ACC112 (cell line): Measurements from ENCODE around the gene MYLIP.

Source experiments
- H2AFZ ChIP-seq: fragments of 200-600 bp; sonication (generic); one replicate; pipeline ENCODE4 v1.6.0; 2017; ENCODE audit warnings: antibody characterized with exemption, low read length; ENCODE audit not compliant: unreplicated experiment
- H3K27ac ChIP-seq: fragments of 200-600 bp; sonication (generic); 2 replicates; pipeline ENCODE4 v1.5.1; 2014; ENCODE audit warnings: low read depth, mild to moderate bottlenecking, antibody characterized with exemption, low read length, moderate library complexity
- H3K27me3 ChIP-seq: fragments of 200-600 bp; sonication (generic); 2 replicates; pipeline ENCODE4 v1.6.1; 2014; ENCODE audit warnings: mild to moderate bottlenecking, antibody characterized with exemption, low read length, moderate library complexity, mixed read lengths; ENCODE audit not compliant: insufficient read depth
- H3K36me3 ChIP-seq: fragments of 200-600 bp; sonication (generic); 2 replicates; pipeline ENCODE4 v1.6.1; 2016; ENCODE audit warnings: mild to moderate bottlenecking, antibody characterized with exemption, low read length, moderate library complexity, mixed read lengths; ENCODE audit not compliant: insufficient read depth
- H3K4me1 ChIP-seq: fragments of 200-600 bp; sonication (generic); one replicate; pipeline ENCODE4 v1.6.1; 2016; ENCODE audit warnings: low read length, mixed read lengths; ENCODE audit not compliant: insufficient read depth, unreplicated experiment, control insufficient read depth
- H3K4me3 ChIP-seq: fragments of 200-600 bp; sonication (generic); 2 replicates; pipeline ENCODE4 v1.5.1; 2014; ENCODE audit warnings: mild to moderate bottlenecking, low read depth, low read length
- H3K79me2 ChIP-seq: fragments of 200-600 bp; sonication (generic); one replicate; pipeline ENCODE4 v1.6.0; 2016; ENCODE audit warnings: low read length; ENCODE audit not compliant: control insufficient read depth, unreplicated experiment, insufficient read depth

MYLIP gene

GRCh38 chr6:16157492-16157891 lies 28.6 kb downstream of the MYLIP start:
- Histone ChIP-seq H2AFZ (no peak overlapping the region), H3K79me2 (no peaks in the 10 kb centered on the region), H3K27me3 (no peaks in the 10 kb centered on the region), H3K36me3 (no peaks in the 10 kb centered on the region), H3K4me1 (peaks cover 4% of the 10 kb centered on the region), H3K27ac (no peak overlapping the region), H3K4me3 (no peak overlapping the region)

GRCh38 chr6:16157909-16158308 lies 29.0 kb downstream of the MYLIP start:
- Histone ChIP-seq H3K4me3 (no peak overlapping the region), H2AFZ (no peak overlapping the region), H3K79me2 (no peaks in the 10 kb centered on the region), H3K4me1 (peaks cover 4% of the 10 kb centered on the region), H3K27ac (no peak overlapping the region), H3K36me3 (no peaks in the 10 kb centered on the region), H3K27me3 (no peaks in the 10 kb centered on the region)

- H3K4me1 ChIP-seq, result peaks cover 11% of the 10 kb centered on the region
- no peak overlapping the region for H3K27ac ChIP-seq
- no peaks in the 10 kb centered on the region for H3K36me3 ChIP-seq
- no peaks in the 10 kb centered on the region for H3K79me2 ChIP-seq
- H3K4me3 ChIP-seq, result no peak overlapping the region
- H3K27me3 ChIP-seq, result no peaks in the 10 kb centered on the region
- no peak overlapping the region for H2AFZ ChIP-seq
These were observed 30.2 kb downstream of the MYLIP start for GRCh38 chr6:16158943-16159557.

GRCh38 chr6:16160794-16161193 lies 31.9 kb downstream of the MYLIP start:
- Histone ChIP-seq H3K4me3 (no peak overlapping the region), H2AFZ (no peak overlapping the region), H3K36me3 (no peaks in the 10 kb centered on the region)

GRCh38 chr6:16162003-16162402 lies 33.1 kb downstream of the MYLIP start:
- Histone ChIP-seq H3K4me1 (peaks cover 8% of the 10 kb centered on the region), H3K27ac (no peak overlapping the region), H3K36me3 (no peaks in the 10 kb centered on the region), H2AFZ (no peak overlapping the region), H3K79me2 (no peaks in the 10 kb centered on the region), H3K27me3 (peaks cover 7% of the 10 kb centered on the region; the same call in 1 of the 2 replicates), H3K4me3 (no peak overlapping the region)

More at GRCh38 chr6:16160794-16161193, 31.9 kb downstream of the MYLIP start:
- Histone ChIP-seq H3K27me3 (no peaks in the 10 kb centered on the region), H3K79me2 (no peaks in the 10 kb centered on the region), H3K4me1 (peaks cover 8% of the 10 kb centered on the region), H3K27ac (no peak overlapping the region)

- Histone ChIP-seq H3K27ac (no peak overlapping the region), H2AFZ (no peak overlapping the region), H3K4me3 (no peak overlapping the region), H3K36me3 (no peaks in the 10 kb centered on the region), H3K27me3 (peaks cover 7% of the 10 kb centered on the region; the same call in 1 of the 2 replicates), H3K4me1 (peaks cover 8% of the 10 kb centered on the region), H3K79me2 (no peaks in the 10 kb centered on the region)
These were observed 34.2 kb downstream of the MYLIP start for GRCh38 chr6:16163066-16163465.

DNA sequence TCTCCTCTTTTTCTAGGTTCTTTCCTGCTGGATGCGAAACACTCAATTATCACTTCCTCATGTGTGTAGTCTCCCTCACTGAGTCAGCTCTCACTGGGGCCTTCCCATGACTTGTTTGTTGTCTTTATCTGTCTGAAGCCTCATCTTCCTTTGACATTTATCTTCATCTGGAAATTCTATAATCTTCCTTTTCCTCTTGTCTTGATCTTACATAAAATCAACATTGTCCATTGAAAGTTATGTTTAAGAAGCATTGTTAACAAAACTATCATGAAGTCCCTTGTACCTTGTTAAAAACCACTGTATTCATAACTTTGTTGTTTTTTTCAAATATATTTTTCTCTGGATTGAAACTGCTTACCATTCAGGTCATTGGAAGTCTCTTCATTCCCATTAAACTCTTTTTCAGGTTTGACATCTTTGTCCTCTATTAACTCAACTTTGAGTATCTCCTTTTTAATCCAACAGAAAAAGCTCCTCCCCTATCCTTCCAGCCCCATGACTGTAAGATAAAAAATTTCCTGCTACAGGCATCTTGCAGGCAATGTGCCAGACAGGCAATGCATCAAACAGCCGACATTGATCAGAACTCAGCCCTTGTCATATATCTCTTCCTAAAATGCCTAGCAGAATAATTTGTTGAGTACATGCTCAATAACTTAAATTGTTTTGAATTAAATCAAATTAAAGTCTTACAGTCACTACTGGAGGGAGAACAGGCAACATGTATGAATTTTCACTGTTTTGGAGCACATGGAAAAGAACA lies 34.8 kb downstream of the MYLIP start:
- no peak overlapping the region for H3K27ac ChIP-seq
- H3K36me3 ChIP-seq, result no peaks in the 10 kb centered on the region
- H3K79me2 ChIP-seq, result no peaks in the 10 kb centered on the region
- H3K4me1 ChIP-seq, result peaks cover 8% of the 10 kb centered on the region
- no peak overlapping the region for H2AFZ ChIP-seq
- peaks cover 7% of the 10 kb centered on the region; the same call in 1 of the 2 replicates for H3K27me3 ChIP-seq
- no peak overlapping the region for H3K4me3 ChIP-seq

- Histone ChIP-seq H3K4me1 (peaks cover 8% of the 10 kb centered on the region), H3K79me2 (no peaks in the 10 kb centered on the region), H3K27ac (no peak overlapping the region), H3K36me3 (no peaks in the 10 kb centered on the region), H3K27me3 (peaks cover 7% of the 10 kb centered on the region; the same call in 1 of the 2 replicates), H3K4me3 (no peak overlapping the region), H2AFZ (no peak overlapping the region)
These were observed 36.8 kb downstream of the MYLIP start for GRCh38 chr6:16165641-16166040.

DNA sequence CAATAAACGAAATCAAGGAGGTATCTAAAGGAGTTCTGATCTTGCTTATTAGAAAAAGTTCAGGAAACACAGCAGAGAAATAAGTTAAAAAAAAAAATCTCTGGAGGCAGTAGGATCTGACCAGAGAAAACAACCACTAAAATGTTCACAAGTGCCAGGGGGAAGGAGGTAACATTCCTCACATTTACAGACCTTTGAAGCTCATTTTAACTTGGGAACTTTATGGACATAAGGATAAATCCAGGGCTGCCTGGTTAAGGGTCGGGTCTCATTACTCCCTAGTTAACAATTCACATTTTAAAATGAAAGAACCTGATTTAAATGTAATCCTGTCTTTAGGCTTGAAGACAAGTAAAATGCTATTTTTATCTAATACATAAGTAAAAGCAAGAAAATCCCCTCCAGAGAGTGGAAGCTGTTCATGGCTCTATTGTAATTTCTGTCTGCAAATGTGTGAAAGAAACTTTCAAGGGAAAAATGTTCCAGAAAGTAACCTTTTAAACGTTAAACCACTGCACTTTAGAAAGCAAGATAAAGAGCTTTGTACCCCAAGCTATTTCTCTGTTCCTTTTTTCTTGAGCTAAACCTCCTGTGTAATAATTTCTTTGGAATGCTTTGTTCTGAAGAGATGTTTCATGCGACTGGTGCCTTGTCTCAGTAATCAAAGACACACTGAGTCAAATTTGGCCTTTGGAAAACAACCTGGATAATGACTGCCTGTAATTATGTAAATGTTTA lies 38.2 kb downstream of the MYLIP start:
- Histone ChIP-seq H3K27me3 (peaks cover 10% of the 10 kb centered on the region; the same call in 1 of the 2 replicates), H3K4me3 (no peak overlapping the region), H3K4me1 (peaks cover 8% of the 10 kb centered on the region), H3K36me3 (no peaks in the 10 kb centered on the region), H3K27ac (no peak overlapping the region), H2AFZ (no peak overlapping the region), H3K79me2 (no peaks in the 10 kb centered on the region)

DNA sequence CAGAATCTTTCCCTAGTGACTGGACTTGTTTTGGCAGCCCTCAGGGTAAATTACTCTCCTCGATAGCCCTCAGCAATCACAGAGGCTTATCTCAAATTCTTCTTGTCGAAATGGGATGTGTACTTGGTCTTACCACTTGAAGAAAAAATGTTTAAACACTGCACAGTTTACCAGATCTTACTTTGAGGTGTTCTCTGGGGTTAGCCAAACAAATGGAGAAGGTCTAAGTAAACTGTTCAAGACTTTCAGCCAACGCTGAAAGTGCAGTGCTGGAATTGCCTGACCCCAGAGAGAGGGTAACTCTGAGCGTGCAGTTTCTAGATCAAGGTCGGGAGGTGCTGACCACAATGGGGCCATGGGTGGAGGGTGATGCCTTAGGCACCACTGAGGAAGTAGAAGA lies 39.2 kb downstream of the MYLIP start:
- H2AFZ ChIP-seq, result no peak overlapping the region
- H3K4me1 ChIP-seq, result peaks cover 8% of the 10 kb centered on the region
- H3K27ac ChIP-seq, result no peak overlapping the region
- H3K36me3 ChIP-seq, result no peaks in the 10 kb centered on the region
- H3K79me2 ChIP-seq, result no peaks in the 10 kb centered on the region
- H3K27me3 ChIP-seq, result peaks cover 10% of the 10 kb centered on the region; the same call in 1 of the 2 replicates
- no peak overlapping the region for H3K4me3 ChIP-seq
